Right atrium auricular region (tissue), 2 donors: Measurements from ENCODE around the gene AGPAT4. TPM values are rescaled to one million over a fixed set of nuclear protein-coding genes. Genes with fewer than 3 reads are reported as not detected.
"Not testable (repeated sequence)": the region's sequence is repeated elsewhere in the genome, so short reads cannot be mapped to it uniquely, and the experiment has no call there.

Experiments used
- DNase-seq: peaks from one replicate; pipeline ENCODE4 v3.0.0-alpha.2; 2019; ENCODE audit warnings: low spot score
- H3K27ac ChIP-seq, 2 donors: fragments of 200-600 bp; sonication (generic); 1 replicate in 1 of 2; 2 replicates in 1 of 2; pipeline ENCODE4 v1.5.1; 2016 to 2019
- H3K27me3 ChIP-seq, 2 donors: fragments of 200-600 bp; sonication (generic); one replicate each; pipeline versions ENCODE4 v1.5.1 to v1.6.0; 2017 to 2019
- H3K36me3 ChIP-seq: fragments of 200-600 bp; sonication (generic); one replicate; pipeline ENCODE4 v1.5.1; 2016
- H3K4me1 ChIP-seq, 2 donors: fragments of 200-600 bp; sonication (generic); one replicate each; pipeline versions ENCODE4 v1.5.1 to v1.6.0; 2017 to 2019
- H3K4me3 ChIP-seq, 2 donors: fragments of 200-600 bp; sonication (generic); 1 replicate in 1 of 2; 2 replicates in 1 of 2; pipeline ENCODE4 v1.5.1; 2017 to 2019; ENCODE audit warnings: mild to moderate bottlenecking in 1 of 2, moderate library complexity in 1 of 2
- H3K9me3 ChIP-seq, 2 donors: fragments of 200-600 bp; sonication (generic); one replicate each; pipeline ENCODE4 v1.5.1; 2019
- total RNA-seq, 2 donors: library from RNA; depleted of rRNA; stranded (reverse); fragments of >200 nt; gene quantifications; one replicate each; pipeline ENCODE4 v1.1.0, GENCODE V29; 2016
- TF ChIP-seq, protein P1 (sequence below), 2 donors: fragments of 200-600 bp; sonication (generic); IDR thresholded peaks; one replicate each; pipeline ENCODE4 v1.5.1; 2019; ENCODE audit warnings: antibody characterized with exemption in 2 of 2

AGPAT4 gene
- total RNA-seq, 2 donors from 2014 or later = 2.3 to 2.6 TPM

DNA sequence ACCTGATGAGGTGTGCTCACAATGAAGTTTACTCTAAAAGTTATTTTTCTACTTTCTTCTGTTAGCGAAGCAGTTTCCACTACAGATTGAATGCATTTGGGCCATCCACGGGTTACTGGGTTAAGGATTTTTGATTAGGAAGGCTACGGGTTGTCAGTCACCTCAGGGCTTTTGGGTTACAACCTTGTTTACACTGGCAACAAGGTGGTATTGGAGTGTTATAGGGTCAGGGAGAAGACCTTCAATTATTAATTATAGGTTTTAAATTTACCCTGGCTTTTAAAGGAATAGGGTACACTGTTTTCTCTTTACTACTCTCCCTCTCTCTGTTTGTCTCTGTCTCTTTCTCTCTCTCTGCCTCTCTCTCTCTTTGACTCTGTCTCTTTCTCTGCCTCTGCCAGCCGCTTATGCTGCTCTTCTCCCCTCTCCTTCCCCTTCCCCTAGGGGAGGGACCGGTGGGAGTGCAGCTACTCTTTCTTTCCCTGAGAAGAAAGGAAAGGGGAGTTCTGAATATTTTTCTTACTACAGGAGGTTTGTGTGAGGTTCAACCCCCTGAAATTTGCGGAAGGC is 40.2 kb upstream of the AGPAT4 start:
- H3K4me3 ChIP-seq = no peak overlapping the region
- DNase-seq = no peak
- TF ChIP-seq, protein P1, sequence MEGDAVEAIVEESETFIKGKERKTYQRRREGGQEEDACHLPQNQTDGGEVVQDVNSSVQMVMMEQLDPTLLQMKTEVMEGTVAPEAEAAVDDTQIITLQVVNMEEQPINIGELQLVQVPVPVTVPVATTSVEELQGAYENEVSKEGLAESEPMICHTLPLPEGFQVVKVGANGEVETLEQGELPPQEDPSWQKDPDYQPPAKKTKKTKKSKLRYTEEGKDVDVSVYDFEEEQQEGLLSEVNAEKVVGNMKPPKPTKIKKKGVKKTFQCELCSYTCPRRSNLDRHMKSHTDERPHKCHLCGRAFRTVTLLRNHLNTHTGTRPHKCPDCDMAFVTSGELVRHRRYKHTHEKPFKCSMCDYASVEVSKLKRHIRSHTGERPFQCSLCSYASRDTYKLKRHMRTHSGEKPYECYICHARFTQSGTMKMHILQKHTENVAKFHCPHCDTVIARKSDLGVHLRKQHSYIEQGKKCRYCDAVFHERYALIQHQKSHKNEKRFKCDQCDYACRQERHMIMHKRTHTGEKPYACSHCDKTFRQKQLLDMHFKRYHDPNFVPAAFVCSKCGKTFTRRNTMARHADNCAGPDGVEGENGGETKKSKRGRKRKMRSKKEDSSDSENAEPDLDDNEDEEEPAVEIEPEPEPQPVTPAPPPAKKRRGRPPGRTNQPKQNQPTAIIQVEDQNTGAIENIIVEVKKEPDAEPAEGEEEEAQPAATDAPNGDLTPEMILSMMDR (IDR thresholded peaks at IDR 0.05) = no peak
- H3K36me3 ChIP-seq = no peaks in the 10 kb centered on the region
- H3K27me3 ChIP-seq = no peaks in the 10 kb centered on the region
- H3K27ac ChIP-seq = no peak overlapping the region
- no peaks in the 10 kb centered on the region for H3K9me3 ChIP-seq
- no peaks in the 10 kb centered on the region for H3K4me1 ChIP-seq

DNA sequence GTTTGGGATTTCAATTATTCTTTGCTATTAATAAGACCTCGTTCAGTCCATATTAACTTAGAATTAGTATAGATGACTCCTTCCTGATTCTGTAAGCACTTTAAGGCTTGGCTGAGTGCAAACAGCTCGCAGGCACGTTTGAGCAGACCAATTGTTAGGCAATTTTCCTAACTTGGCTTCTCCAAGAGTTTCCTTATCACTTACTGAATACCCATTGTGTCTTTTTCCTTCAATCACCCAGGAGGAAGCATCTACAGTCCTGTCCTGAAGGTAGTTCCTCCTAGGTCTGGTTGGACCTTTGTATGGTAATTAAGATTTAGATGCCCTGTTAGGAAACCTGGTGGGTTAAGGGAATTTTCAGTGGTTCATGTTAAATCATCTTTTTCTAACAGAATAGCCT is 39.6 kb upstream of the AGPAT4 start:
- DNase-seq, H3K36me3 ChIP-seq: not testable (repeated sequence)

DNA sequence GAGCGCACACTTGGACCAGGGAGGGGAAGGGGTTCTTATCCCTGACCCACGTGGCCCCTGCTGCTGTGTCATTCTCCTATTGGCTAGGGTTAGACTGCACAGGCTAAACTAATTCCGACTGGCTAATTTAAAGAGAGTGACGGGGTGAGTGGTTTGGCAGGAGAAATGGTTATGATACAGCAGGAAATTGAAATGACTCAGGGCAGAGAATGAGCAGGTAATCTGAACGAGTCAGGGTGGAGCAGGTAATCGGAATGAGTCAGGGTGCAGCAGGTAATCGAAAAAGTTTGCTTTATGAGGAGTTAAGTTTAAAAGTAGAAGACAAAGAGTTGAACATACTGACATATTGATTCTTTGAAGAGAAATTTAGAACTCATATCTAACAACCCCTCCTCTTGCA is 35.9 kb upstream of the AGPAT4 start:
- H3K36me3 ChIP-seq, H3K9me3 ChIP-seq, H3K4me3 ChIP-seq, H3K4me1 ChIP-seq, H3K27ac ChIP-seq, H3K27me3 ChIP-seq, DNase-seq: not testable (repeated sequence)

More for the DNA sequence above, 39.6 kb upstream of the AGPAT4 start:
- not testable (repeated sequence) for H3K4me3 ChIP-seq, H3K27me3 ChIP-seq, H3K9me3 ChIP-seq, H3K4me1 ChIP-seq, H3K27ac ChIP-seq

DNA sequence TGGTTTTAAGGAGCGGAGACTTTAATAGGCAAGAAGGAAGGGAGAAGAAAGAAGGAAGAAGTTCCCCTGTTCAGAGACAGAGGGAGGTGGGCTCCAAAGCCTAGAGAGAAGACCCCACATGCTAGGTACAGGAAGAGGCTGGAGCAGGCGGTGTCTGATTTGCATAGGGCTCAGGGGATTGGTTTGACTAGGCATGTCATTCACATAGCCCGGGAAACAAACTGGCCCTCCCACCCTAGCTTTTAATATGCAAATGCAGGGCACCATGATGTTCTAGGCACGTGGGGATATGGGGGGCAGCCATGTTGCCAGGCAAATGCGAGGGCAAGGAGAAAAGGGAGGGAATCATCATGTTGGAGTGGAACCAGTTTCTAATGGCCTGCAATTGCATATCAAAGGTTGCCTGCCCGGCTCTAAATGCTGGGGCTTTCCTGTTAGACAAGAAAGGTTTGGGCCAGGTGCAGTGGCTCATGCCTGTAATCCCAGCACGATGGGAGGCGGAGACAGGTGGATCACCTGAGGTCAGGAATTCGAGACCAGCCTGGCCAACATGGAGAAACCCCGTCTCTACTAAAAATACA is 34.3 kb upstream of the AGPAT4 start:
- no peak for DNase-seq
- Histone ChIP-seq H3K4me3 (no peak overlapping the region), H3K36me3 (no peaks in the 10 kb centered on the region), H3K4me1 (no peaks in the 10 kb centered on the region), H3K9me3 (no peaks in the 10 kb centered on the region), H3K27me3 (no peaks in the 10 kb centered on the region), H3K27ac (no peak overlapping the region)
- TF ChIP-seq, protein P1 (IDR thresholded peaks at IDR 0.05) = no peak

DNA sequence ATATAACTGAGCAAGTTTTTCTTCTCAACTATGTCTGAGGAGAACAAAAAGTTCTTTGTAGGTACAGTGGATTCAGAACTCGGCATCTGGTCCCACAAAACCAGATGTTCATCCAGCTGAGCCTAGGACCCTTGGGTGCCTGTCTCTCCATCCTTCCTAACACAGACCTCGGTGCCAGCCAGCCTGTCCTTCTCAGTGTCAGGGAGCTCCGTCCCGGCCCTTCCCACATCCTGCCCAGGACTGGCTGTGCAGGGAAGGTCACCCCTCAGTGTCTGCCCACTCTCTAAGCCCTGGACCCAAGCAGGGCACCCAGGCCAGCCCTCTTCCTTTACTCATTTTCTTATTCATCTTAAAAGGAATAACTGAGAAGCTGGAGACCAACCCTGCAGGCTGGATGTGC is 32.0 kb upstream of the AGPAT4 start:
- H3K9me3 ChIP-seq = no peaks in the 10 kb centered on the region
- H3K4me3 ChIP-seq = no peak overlapping the region
- no peak overlapping the region for H3K27ac ChIP-seq
- no peaks in the 10 kb centered on the region for H3K36me3 ChIP-seq
- TF ChIP-seq, protein P1 (IDR thresholded peaks at IDR 0.05) = no peak
- no peak for DNase-seq
- peaks cover 0 to 6% of the 10 kb centered on the region in 2 donors for H3K4me1 ChIP-seq
- no peaks in the 10 kb centered on the region for H3K27me3 ChIP-seq

DNA sequence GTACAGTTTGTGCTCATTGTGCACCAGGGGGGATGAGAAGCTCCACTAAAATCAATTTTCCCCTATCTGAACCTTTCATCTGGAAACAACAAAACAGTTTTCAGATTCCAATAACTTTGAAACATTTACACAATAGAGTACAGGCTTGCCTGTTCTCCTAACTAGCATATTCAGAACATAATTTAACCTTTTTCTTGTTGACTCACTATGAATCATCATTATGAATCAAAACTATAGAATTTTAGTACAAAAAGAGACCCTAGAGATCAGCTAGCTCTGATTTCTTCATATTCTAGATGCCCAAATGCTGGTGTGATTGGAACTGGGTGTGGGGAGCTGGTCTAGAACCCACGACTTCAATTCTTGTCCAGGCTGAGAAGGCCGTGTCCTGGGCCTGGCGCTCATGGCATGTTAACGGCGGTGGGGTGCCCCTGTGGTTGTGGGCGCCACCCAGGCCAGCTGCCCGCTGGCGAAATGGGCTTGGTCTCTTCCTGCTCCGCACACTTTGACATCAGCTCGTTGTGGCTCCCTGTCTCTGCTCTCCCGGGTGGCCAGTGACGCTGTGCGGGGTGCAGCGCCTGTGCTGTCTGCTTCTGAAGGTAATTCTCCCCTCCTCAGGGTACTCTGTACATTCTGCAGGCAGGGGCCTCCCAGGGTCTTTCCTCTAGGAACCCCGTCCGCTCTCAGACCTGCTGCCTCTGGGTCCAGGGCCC is 29.9 kb upstream of the AGPAT4 start:
- no peak overlapping the region for H3K27ac ChIP-seq
- H3K9me3 ChIP-seq = no peaks in the 10 kb centered on the region
- no peak for DNase-seq
- no peaks in the 10 kb centered on the region for H3K36me3 ChIP-seq
- H3K4me3 ChIP-seq = no peak overlapping the region
- H3K27me3 ChIP-seq = no peaks in the 10 kb centered on the region
- H3K4me1 ChIP-seq = peaks cover 0 to 6% of the 10 kb centered on the region in 2 donors
- TF ChIP-seq, protein P1 (IDR thresholded peaks at IDR 0.05) = no peak
